Measurements from ENCODE around the gene CFDP1.

Gene CFDP1

DNA sequence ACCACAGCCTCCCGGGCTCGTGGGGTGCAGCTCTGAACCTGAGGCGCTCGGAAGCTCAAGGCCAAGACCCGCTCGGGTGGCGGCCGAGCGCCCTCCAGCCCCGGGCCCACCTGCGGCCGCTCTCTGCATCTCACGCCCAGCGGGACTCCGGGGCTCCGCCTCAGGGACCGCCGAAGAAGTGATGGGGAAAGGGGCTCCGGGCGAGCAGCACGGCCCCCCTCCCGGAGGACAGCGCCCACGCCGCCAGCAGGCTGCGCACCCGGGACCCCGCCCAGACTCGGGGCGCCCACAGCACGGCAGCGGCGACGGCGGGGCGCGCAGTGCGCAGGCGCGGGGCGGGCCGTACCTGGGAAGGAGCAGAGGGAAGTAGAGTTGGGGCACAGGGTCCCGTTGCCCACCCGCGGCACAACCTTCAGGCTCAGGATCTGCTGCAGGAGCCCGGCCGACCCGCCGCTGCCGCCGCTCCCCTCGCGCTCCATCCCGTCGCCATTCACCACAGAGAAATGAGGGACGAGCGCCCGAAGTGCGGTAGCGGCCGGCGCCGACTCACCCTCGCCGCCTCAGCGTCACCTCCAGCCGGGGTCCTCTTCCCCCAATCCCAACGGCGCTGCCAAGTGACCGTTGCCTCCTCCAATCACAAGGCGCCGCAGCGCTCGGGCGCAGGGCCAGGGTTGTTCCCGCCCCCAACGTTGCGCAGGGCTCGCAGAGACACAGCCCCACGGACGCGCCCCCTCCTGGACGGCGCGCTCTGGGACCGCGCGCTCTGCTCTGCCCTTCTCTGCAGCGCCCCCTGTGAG, 31.0 kb upstream of the CFDP1 start, which contains the start of gene TMEM170A:
TSS of gene TMEM170A (minus strand) at position 568 of the 797 bp plus-strand sequence. CDS start at position 479, 89 bp downstream.
- H3K4me3 ChIP-seq (ENCODE audit: low read length) = peak within 1 kb of the TSS; percentile 72
- peak; percentile 98 for TF ChIP-seq CTCF (IDR thresholded peaks at IDR 0.05; ENCODE audit: insufficient read depth, low read depth, low read length, missing control alignments)
- DNase-seq (ENCODE audit: low read depth) = peak; percentile 99

DNA sequence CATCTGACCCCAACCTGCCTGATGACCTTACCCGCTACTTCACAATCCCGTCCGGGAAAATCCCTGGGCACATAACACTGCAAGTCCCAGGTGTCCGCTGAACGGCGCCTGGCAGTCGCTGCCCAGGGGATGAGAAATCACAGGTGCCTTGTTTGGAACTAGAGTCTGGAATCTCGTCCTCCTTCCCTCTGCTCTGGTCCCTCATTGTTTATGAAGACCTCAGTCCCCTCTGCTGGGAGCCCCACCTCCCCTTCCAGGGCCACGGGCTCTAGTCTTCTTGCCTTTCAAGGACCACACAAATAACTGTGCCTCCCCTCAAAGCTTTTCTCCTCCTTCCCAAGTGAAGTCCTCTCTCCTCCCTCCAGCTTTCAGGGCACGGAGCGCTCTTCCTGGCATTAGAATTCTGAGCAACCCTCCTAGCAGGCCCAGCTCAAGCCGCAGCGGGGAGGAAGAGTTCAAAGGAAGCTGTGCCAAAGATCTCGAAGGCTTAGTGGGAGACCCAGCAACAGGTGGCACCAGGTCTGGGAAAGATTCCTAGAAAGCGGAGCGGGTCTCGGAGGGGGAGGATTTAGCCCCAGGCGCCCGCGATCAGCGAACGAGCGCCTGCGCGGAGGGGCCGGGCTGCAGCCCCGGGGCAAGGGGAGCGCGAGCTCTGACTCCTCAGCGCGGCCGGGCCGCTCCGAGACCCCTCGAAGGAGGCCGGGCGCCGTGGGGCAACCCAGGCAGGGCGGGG, 30.3 kb upstream of the CFDP1 start:
- peak overlapping the region; percentile 72 for H3K4me3 ChIP-seq (ENCODE audit: low read length)
- DNase-seq (ENCODE audit: low read depth) = peak; percentile 18

DNA sequence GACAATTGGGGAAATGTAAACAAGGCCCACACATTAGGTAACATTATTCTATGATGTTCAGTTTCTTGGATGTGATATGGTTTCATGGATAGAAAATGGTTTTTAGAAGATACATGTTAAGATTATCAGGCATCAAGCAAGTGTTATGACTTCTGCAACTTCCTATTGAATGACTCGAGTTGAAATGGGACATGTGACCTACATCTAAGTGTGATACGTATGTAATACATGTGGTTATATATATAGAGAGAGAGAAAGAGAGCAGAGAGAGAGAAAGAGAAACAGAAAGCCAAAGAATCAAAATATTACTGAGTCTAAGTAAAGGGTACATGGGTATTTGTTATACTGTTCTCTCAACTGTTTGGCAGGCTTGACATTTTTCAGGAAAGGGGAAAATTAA, 29.5 kb upstream of the CFDP1 start:
- H3K4me3 ChIP-seq (ENCODE audit: low read length) = peak overlapping the region; percentile 72
- peak; percentile 27 for DNase-seq (ENCODE audit: low read depth)
- TF ChIP-seq CTCF (IDR thresholded peaks at IDR 0.05; ENCODE audit: insufficient read depth, low read depth, low read length, missing control alignments) = no peak

GRCh38 chr16:75461575-75461974, 28.3 kb upstream of the CFDP1 start:
- no peak for TF ChIP-seq CTCF (IDR thresholded peaks at IDR 0.05; ENCODE audit: insufficient read depth, low read depth, low read length, missing control alignments)
- no peak for DNase-seq (ENCODE audit: low read depth)
- no peak overlapping the region for H3K4me3 ChIP-seq (ENCODE audit: low read length)

DNA sequence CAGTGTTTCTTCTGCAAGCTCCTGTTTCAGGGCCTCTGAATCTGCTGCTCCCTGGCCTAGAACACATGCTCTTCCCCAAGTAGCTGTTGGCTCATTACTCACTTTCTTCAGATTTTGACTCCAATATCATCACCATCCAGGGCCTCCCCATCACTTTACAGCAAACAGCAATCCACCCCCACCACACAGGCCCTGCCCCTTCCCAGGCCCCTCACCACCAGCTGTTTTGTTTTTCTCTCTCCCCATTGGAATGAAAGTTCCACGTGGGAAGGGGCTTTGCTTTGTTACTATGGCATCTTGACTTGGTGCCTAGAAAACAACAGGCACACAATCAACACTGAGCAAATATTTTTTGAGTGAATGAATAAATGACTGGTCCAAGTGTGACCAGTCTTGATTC, 27.1 kb upstream of the CFDP1 start:
- DNase-seq (ENCODE audit: low read depth) = no peak
- H3K4me3 ChIP-seq (ENCODE audit: low read length) = no peak overlapping the region
- TF ChIP-seq CTCF (IDR thresholded peaks at IDR 0.05; ENCODE audit: insufficient read depth, low read depth, low read length, missing control alignments) = no peak

- no peak for TF ChIP-seq CTCF (IDR thresholded peaks at IDR 0.05; ENCODE audit: insufficient read depth, low read depth, low read length, missing control alignments)
- no peak overlapping the region for H3K4me3 ChIP-seq (ENCODE audit: low read length)
- no peak for DNase-seq (ENCODE audit: low read depth)
These were observed 26.4 kb upstream of the CFDP1 start for GRCh38 chr16:75459691-75460090.

GRCh38 chr16:75458439-75458838, 25.1 kb upstream of the CFDP1 start:
- no peak for DNase-seq (ENCODE audit: low read depth)
- no peak for TF ChIP-seq CTCF (IDR thresholded peaks at IDR 0.05; ENCODE audit: insufficient read depth, low read depth, low read length, missing control alignments)
- H3K4me3 ChIP-seq (ENCODE audit: low read length) = no peak overlapping the region

Measured in epithelial cell of esophagus (primary cell).